Parathyroid adenoma (tissue), 2 donors: Measurements from ENCODE around the gene WDR33.
A peak's percentile ranks its signal among the peaks of the same experiment; 100 is the strongest.

Experiments
- H2AFZ ChIP-seq: fragments of 300-600 bp; sonication (generic); one replicate; pipeline ENCODE4 v1.7.0; 2017; ENCODE audit warnings: antibody characterized with exemption, mild to moderate bottlenecking
- H3K27ac ChIP-seq: fragments of 300-600 bp; sonication (generic); one replicate; pipeline ENCODE4 v1.7.0; 2017
- H3K27me3 ChIP-seq: fragments of 300-600 bp; sonication (generic); one replicate; pipeline ENCODE4 v1.7.0; 2017; ENCODE audit warnings: low read length; ENCODE audit not compliant: control insufficient read depth, insufficient read depth
- H3K36me3 ChIP-seq: fragments of 300-600 bp; sonication (generic); one replicate; pipeline ENCODE4 v1.7.0; 2017; ENCODE audit warnings: low read length; ENCODE audit not compliant: control insufficient read depth, insufficient read depth
- H3K4me1 ChIP-seq: fragments of 300-600 bp; sonication (generic); one replicate; pipeline ENCODE4 v1.7.0; 2017; ENCODE audit warnings: control low read depth
- H3K4me2 ChIP-seq: fragments of 300-600 bp; sonication (generic); one replicate; pipeline ENCODE4 v1.7.0; 2017; ENCODE audit warnings: low read length
- H3K4me3 ChIP-seq: fragments of 300-600 bp; sonication (generic); one replicate; pipeline ENCODE4 v1.7.0; 2017; ENCODE audit warnings: low read depth, low read length
- H3K79me2 ChIP-seq: fragments of 300-600 bp; sonication (generic); one replicate; pipeline ENCODE4 v1.7.0; 2017; ENCODE audit warnings: control low read depth
- H3K9ac ChIP-seq: fragments of 300-600 bp; sonication (generic); one replicate; pipeline ENCODE4 v1.7.0; 2017; ENCODE audit warnings: mild to moderate bottlenecking
- H3K9me3 ChIP-seq: fragments of 300-600 bp; sonication (generic); one replicate; pipeline ENCODE4 v1.7.0; 2017; ENCODE audit warnings: low read length; ENCODE audit not compliant: control insufficient read depth
- TF ChIP-seq, protein P1 (sequence below): fragments of 300-600 bp; sonication (generic); IDR thresholded peaks from one replicate; pipeline ENCODE4 v1.7.0; 2017; ENCODE audit warnings: antibody characterized with exemption, mild to moderate bottlenecking
- donor health status: primary hyperparathyroidism.

The WDR33 gene

GRCh38 chr2:127694986-127695385 lies 116.0 kb downstream of the WDR33 start:
- Histone ChIP-seq H3K36me3 (no peaks in the 10 kb centered on the region), H3K79me2 (no peaks in the 10 kb centered on the region), H3K4me1 (no peaks in the 10 kb centered on the region), H3K4me2 (no peak overlapping the region), H3K9me3 (no peaks in the 10 kb centered on the region), H3K4me3 (no peak overlapping the region), H2AFZ (peak overlapping the region; percentile 73), H3K27me3 (no peaks in the 10 kb centered on the region), H3K9ac (no peak overlapping the region), H3K27ac (no peak overlapping the region)
- TF ChIP-seq, protein P1, sequence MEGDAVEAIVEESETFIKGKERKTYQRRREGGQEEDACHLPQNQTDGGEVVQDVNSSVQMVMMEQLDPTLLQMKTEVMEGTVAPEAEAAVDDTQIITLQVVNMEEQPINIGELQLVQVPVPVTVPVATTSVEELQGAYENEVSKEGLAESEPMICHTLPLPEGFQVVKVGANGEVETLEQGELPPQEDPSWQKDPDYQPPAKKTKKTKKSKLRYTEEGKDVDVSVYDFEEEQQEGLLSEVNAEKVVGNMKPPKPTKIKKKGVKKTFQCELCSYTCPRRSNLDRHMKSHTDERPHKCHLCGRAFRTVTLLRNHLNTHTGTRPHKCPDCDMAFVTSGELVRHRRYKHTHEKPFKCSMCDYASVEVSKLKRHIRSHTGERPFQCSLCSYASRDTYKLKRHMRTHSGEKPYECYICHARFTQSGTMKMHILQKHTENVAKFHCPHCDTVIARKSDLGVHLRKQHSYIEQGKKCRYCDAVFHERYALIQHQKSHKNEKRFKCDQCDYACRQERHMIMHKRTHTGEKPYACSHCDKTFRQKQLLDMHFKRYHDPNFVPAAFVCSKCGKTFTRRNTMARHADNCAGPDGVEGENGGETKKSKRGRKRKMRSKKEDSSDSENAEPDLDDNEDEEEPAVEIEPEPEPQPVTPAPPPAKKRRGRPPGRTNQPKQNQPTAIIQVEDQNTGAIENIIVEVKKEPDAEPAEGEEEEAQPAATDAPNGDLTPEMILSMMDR, result no peak

- H3K27me3 ChIP-seq, result no peaks in the 10 kb centered on the region
- H3K9me3 ChIP-seq, result no peaks in the 10 kb centered on the region
- no peaks in the 10 kb centered on the region for H3K79me2 ChIP-seq
- TF ChIP-seq, protein P1, result no peak
- no peak overlapping the region for H3K4me3 ChIP-seq
- H3K4me2 ChIP-seq, result no peak overlapping the region
- no peaks in the 10 kb centered on the region for H3K36me3 ChIP-seq
- no peaks in the 10 kb centered on the region for H3K4me1 ChIP-seq
- no peak overlapping the region for H3K9ac ChIP-seq
- H3K27ac ChIP-seq, result no peak overlapping the region
- H2AFZ ChIP-seq, result no peak overlapping the region
Measured at GRCh38 chr2:127690696-127691095, 120.3 kb downstream of the WDR33 start.

- no peaks in the 10 kb centered on the region for H3K36me3 ChIP-seq
- no peak overlapping the region for H2AFZ ChIP-seq
- H3K4me1 ChIP-seq, result no peaks in the 10 kb centered on the region
- H3K9me3 ChIP-seq, result no peaks in the 10 kb centered on the region
- H3K4me3 ChIP-seq, result no peak overlapping the region
- H3K9ac ChIP-seq, result no peak overlapping the region
- H3K27ac ChIP-seq, result no peak overlapping the region
- H3K4me2 ChIP-seq, result no peak overlapping the region
- no peaks in the 10 kb centered on the region for H3K79me2 ChIP-seq
- no peaks in the 10 kb centered on the region for H3K27me3 ChIP-seq
- TF ChIP-seq, protein P1, result no peak
Measured at GRCh38 chr2:127688405-127688804, 122.6 kb downstream of the WDR33 start.

DNA sequence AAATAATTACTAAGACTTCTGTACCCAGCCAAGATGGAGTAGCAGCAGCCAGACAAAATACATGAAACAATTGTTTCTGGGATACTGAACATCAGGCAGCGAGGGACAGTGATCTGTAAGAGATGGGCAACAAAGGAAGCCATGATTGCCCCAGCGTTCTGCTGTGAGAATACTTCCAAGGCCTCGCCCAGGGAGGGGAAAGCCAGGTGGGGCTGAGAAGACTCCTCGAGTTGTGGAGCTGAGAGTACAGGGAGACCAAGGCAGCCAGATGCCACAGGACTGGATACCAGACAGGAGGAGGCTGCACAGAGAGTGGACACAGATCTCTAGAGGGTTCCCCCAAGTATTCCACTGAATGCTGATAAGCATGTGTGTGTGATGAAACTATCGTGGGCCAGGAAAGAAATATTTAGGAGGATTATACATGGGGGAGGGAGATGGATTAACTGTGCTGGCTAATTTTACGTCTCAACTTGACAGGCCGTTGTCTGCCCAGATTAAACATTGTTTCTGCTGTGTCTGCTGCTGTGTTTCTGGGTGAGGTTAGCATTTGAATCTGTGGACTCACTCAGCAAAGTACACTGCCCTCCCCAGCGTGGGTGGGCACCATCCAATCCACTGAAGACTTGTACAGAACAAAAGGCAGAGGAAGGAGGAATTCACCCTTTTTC lies 125.4 kb downstream of the WDR33 start:
- Histone ChIP-seq H3K36me3 (no peaks in the 10 kb centered on the region), H3K27ac (no peak overlapping the region), H3K4me2 (no peak overlapping the region), H3K9ac (no peak overlapping the region), H3K27me3 (no peaks in the 10 kb centered on the region), H2AFZ (no peak overlapping the region), H3K9me3 (no peaks in the 10 kb centered on the region), H3K79me2 (no peaks in the 10 kb centered on the region), H3K4me3 (no peak overlapping the region), H3K4me1 (no peaks in the 10 kb centered on the region)
- TF ChIP-seq, protein P1, result no peak

GRCh38 chr2:127683757-127684156 lies 127.2 kb downstream of the WDR33 start:
- TF ChIP-seq, protein P1, result no peak
- Histone ChIP-seq H3K4me3 (no peak overlapping the region), H3K4me2 (no peak overlapping the region), H3K79me2 (no peaks in the 10 kb centered on the region), H3K9ac (no peak overlapping the region), H3K9me3 (no peaks in the 10 kb centered on the region), H3K4me1 (no peaks in the 10 kb centered on the region), H3K27me3 (no peaks in the 10 kb centered on the region), H3K27ac (no peak overlapping the region), H3K36me3 (no peaks in the 10 kb centered on the region), H2AFZ (no peak overlapping the region)
